Placental epithelial cell (primary cell): ENCODE measurements around the gene FAU. TPM values are rescaled to one million over a fixed set of nuclear protein-coding genes. Genes with fewer than 3 reads are reported as not detected.

Experiments used
- small RNA-seq: library from RNA; depleted of rRNA; stranded (forward); fragments of <200 nt; gene quantifications from one replicate; pipeline ENCODE3, GENCODE V24; 2012
- total RNA-seq: library from RNA; depleted of rRNA; stranded (reverse); fragments of >200 nt; gene quantifications from 2 replicates; pipeline ENCODE4 v1.2.3, GENCODE V29; 2012

Gene FAU
- 163 and 287 TPM in 2 replicates for total RNA-seq

GRCh38 chr11:65121865-65122696 is at the start of gene FAU, which contains the start of gene MRPL49:
TSS of gene FAU (minus strand) at chr11:65122134. CDS start at chr11:65121813, 321 bp downstream.
TSS of gene MRPL49 (plus strand) at chr11:65122321. CDS start at chr11:65122347, 26 bp downstream.

DNA sequence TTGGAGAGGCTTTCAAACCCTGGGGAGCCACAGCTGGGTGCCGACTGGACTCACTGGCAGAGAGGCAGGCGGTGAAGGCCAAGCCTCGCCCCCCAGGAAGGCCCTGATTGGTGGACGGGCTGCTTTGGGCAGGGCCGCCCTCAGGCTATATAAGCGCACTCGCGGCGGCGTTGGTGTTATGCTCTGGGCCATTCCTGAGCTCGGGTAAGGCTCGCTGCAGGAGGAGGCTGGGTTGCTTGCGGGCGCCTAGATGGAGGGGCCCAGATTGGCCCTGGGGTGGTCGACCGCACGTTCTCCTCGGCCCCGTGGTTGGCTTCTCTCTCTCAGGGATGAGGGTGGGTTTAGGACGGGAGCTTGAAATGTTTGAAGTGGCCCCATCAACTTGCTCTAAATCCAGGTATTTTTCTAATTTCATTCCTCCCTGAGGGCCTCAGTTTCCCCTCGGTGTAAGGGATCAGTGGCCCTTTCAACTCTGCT is 48.2 kb upstream of the FAU start, which contains the start of gene SPDYC:
SPDYC (plus strand) TSS at position 176 of the 477 bp plus-strand sequence. CDS start 1,125 bp downstream, outside the sequence.

GRCh38 chr11:65134240-65134951 is 12.5 kb upstream of the FAU start, which contains the start of gene SYVN1:
TSS of gene SYVN1 (minus strand) at chr11:65134519. CDS start at chr11:65133601, 918 bp downstream.

GRCh38 chr11:65117206-65118096 is 4.5 kb downstream of the FAU start, which contains the start of gene ZNHIT2:
TSS of gene ZNHIT2 (minus strand) at chr11:65117701. CDS start at chr11:65117653, 48 bp downstream.

DNA sequence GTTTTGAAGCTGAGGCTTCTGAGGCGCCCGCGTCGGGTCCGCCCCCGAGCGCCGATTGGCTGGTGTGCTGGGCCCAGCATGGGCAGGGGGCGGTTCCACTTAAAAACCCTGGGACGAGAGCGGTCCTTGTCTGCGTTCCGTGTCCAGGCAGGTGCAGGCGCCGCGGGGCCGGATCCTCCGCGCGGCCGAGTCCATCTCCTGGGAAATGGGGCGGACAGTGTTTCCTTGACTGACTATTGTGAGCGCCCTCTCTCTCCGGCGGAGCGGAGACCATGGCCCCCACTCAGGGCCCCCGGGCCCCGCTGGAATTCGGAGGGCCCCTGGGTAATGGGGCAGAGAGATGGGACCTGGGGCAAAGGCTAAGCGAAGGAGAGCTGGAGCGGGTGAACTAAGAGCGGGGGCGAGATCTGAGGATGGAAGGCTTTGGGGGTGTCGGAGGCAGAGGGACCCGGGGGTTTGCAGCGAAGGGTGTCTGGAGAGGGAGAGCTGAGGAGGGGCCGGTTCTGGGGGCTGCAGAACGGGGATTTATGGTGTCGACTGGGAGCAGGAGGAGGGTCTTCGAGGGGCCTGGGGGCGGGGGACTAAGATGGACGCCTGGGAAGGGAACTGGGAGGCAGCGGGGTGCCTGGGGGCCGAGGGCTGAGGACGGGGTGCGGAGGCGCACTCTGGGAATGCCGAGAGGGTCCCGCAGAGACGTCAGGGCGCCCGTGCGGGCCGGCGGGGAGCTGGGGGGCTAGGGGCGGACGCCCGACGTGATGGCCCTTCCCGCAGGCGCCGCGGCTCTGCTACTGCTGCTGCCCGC is 10.0 kb downstream of the FAU start, which contains the start of gene TM7SF2:
TM7SF2 (plus strand) TSS at position 129 of the 802 bp plus-strand sequence; CDS start at position 273, 144 bp downstream.

DNA sequence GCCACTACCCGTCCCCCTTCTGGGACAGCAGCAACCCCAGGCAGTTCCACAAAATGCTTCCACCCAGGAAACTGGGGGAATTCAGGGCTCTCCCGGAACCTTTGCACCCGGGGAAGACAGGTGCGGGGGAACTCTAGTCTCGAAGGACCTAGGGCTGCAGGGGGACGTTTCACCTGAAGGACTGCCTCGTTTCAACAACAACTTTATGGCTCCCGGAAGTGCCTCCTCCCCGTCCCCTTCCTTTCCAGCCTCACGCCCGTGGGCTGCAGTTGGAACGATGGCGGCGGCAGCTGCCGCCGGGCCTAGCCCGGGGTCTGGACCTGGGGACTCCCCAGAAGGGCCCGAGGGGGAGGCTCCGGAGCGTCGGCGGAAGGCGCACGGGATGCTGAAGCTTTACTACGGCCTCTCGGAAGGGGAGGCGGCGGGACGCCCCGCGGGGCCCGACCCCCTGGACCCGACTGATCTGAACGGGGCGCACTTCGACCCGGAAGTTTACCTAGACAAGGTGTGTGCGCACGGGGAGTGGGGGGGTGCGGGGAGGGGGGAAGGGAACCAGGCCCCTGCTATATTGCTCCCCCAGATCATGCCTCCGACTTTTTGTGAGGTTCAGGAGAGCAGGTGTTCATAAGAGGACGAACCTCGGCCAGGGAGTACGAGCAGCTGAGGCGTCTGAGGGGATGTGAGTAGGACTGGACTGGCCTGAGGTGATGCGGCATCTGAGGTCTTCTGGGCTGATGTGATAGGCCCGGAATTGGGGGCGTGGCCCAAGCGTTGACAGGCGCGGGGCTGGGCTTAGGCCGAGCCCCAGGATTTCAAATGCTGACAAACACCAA is 25.7 kb downstream of the FAU start, which contains the start of gene VPS51:
VPS51 (plus strand) TSS at position 241 of the 833 bp plus-strand sequence; CDS start at position 278, 37 bp downstream.

DNA sequence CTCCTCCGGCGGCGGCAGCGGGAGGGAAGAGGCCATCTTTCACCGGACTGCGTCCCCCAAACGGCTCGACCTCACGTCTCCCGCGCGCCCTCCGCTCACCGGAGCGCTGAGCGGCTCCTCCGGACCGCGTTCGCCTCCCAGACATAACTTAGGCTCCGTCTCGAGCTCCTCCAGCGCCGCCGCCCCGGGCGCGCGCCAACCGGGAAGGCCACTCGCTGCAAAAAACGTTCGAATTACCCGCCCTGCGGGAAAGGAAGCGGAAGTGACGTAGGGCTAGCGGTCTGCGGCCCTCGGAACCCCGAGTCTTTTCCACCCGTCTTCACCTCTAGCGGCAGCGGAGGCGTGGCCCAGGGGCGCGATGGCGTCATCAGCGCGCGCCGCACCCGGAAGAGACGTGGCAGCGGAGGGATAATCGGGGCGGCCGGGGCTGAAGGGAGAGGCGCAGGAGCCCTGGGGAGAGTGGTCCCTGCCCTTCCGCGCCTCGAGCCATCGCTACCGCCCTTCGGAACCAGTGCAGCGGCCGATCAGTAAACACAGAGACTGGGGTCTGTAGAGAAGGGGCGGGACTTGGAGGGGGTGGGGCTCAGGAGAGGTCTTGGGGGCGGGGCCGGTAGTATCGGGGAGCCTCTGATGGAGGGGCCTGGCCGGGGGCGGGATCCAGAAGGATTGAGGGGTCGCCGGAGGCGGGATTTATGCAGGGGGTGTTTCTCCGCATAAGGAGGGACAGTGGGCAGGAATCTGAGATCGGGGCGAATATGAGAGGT is 37.9 kb downstream of the FAU start, which contains the start of the genes CDCA5 and ZFPL1:
CDCA5 (minus strand) TSS at position 207 of the 764 bp plus-strand sequence; CDS start at position 145, 62 bp downstream.
ZFPL1 (plus strand) TSS at position 389 of the 764 bp plus-strand sequence. CDS start 477 bp downstream, outside the sequence.

Small RNAs within 50 kb of the gene (small RNA-seq; reads per million reads assigned to genes)
- not detected for gene HIGD1AP10
- gene PDCL2P2, result not detected
- gene RNU2-23P, result 32.1 reads per million, percentile 97 among the genes with 10 or more reads in this experiment

Other genes starting within 250 kb of the FAU start
- 69.1 and 238 TPM in 2 replicates for gene EHD1, start 243.5 kb downstream of the FAU start, total RNA-seq
- 18.8 and 28.5 TPM in 2 replicates for gene ATG2A, start 204.9 kb downstream of the FAU start, total RNA-seq
- gene PPP2R5B, start 197.4 kb downstream of the FAU start, total RNA-seq, result 10.2 and 16.7 TPM in 2 replicates
- gene GPHA2, start 186.2 kb downstream of the FAU start, total RNA-seq, result not detected in 2 replicates
- not detected in 2 replicates for gene MAJIN, start 150.0 kb downstream of the FAU start, total RNA-seq
- gene BATF2, start 125.2 kb downstream of the FAU start, total RNA-seq, result not detected in 2 replicates
- 89.9 and 96.4 TPM in 2 replicates for gene ARL2, start 108.0 kb downstream of the FAU start, total RNA-seq
- gene SNX15, start 94.7 kb downstream of the FAU start, total RNA-seq, result 14.1 and 21.4 TPM in 2 replicates
- gene SAC3D1, start 80.9 kb downstream of the FAU start, total RNA-seq, result 27.3 and 27.5 TPM in 2 replicates
- gene NAALADL1, start 63.6 kb downstream of the FAU start, total RNA-seq, result 14.3 and 27.5 TPM in 2 replicates
- 3.6 and 4.3 TPM in 2 replicates for gene CDCA5, start 38.1 kb downstream of the FAU start, total RNA-seq
- 45.9 and 70.3 TPM in 2 replicates for gene ZFPL1, start 37.9 kb downstream of the FAU start, total RNA-seq
- 196 and 371 TPM in 2 replicates for gene VPS51, start 25.9 kb downstream of the FAU start, total RNA-seq
- 18.5 and 26.9 TPM in 2 replicates for gene TM7SF2, start 10.3 kb downstream of the FAU start, total RNA-seq
- 12.6 and 14.5 TPM in 2 replicates for gene ZNHIT2, start 4.4 kb downstream of the FAU start, total RNA-seq
- gene MRPL49, start 187 bp upstream of the FAU start, total RNA-seq, result 35.7 and 78.1 TPM in 2 replicates
- 20.0 and 53.9 TPM in 2 replicates for gene SYVN1, start 12.4 kb upstream of the FAU start, total RNA-seq
- not detected in 2 replicates for gene SPDYC, start 48.1 kb upstream of the FAU start, total RNA-seq
- gene CAPN1, start 59.8 kb upstream of the FAU start, total RNA-seq, result 197 and 486 TPM in 2 replicates
- 5.0 and 6.3 TPM in 2 replicates for gene POLA2, start 139.8 kb upstream of the FAU start, total RNA-seq
- 3.1 and 23.2 TPM in 2 replicates for gene CDC42EP2, start 192.7 kb upstream of the FAU start, total RNA-seq
- 44.5 and 64.8 TPM in 2 replicates for gene DPF2, start 211.7 kb upstream of the FAU start, total RNA-seq
- 0.11 TPM in 1 of 2 replicates, not detected in the other for gene TIGD3, start 232.6 kb upstream of the FAU start, total RNA-seq